Activated CD4-positive, alpha-beta T cell treated with anti-CD3 and anti-CD28 coated beads, Interleukin-2, amount 10 ng/mL, durations not matched to agents 24 days and 14 days (primary cell): ENCODE measurements around the gene ETV2. TPM values are rescaled to one million over a fixed set of nuclear protein-coding genes. Genes with fewer than 3 reads are reported as not detected.
"Not testable (repeated sequence)": the region's sequence is repeated elsewhere in the genome, so short reads cannot be mapped to it uniquely, and the experiment has no call there.

ENCODE experiments used
- DNase-seq: peaks from one replicate; pipeline ENCODE4 v3.0.0; 2022
- H3K27ac Mint-ChIP-seq: one replicate; pipeline ENCODE4 v1.8.0; 2022; ENCODE audit warnings: mild to moderate bottlenecking, mixed read lengths
- H3K27me3 Mint-ChIP-seq: one replicate; pipeline ENCODE4 v1.8.0; 2022; ENCODE audit warnings: mixed read lengths
- H3K36me3 Mint-ChIP-seq: one replicate; pipeline ENCODE4 v1.8.0; 2022; ENCODE audit warnings: low read depth, mild to moderate bottlenecking, mixed read lengths
- H3K4me1 Mint-ChIP-seq: one replicate; pipeline ENCODE4 v1.8.0; 2021; ENCODE audit warnings: mixed read lengths
- H3K4me3 Mint-ChIP-seq: one replicate; pipeline ENCODE4 v1.8.0; 2022; ENCODE audit warnings: mild to moderate bottlenecking, moderate library complexity, mixed read lengths
- H3K9me3 Mint-ChIP-seq: one replicate; pipeline ENCODE4 v1.8.0; 2021; ENCODE audit warnings: mixed read lengths
- intact Hi-C: fragments of 100-400 bp; cut with micrococcal nuclease; formaldehyde crosslinking; loops from one replicate; pipeline ENCODE4 v1.15.1; 2023
- total RNA-seq: library from RNA; stranded (reverse); gene quantifications from 2 replicates; pipeline ENCODE4 v1.2.3, GENCODE V29; 2022

ETV2 gene, protein sequence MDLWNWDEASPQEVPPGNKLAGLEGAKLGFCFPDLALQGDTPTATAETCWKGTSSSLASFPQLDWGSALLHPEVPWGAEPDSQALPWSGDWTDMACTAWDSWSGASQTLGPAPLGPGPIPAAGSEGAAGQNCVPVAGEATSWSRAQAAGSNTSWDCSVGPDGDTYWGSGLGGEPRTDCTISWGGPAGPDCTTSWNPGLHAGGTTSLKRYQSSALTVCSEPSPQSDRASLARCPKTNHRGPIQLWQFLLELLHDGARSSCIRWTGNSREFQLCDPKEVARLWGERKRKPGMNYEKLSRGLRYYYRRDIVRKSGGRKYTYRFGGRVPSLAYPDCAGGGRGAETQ
- 0.93 and 1.1 TPM in 2 replicates for total RNA-seq

DNA sequence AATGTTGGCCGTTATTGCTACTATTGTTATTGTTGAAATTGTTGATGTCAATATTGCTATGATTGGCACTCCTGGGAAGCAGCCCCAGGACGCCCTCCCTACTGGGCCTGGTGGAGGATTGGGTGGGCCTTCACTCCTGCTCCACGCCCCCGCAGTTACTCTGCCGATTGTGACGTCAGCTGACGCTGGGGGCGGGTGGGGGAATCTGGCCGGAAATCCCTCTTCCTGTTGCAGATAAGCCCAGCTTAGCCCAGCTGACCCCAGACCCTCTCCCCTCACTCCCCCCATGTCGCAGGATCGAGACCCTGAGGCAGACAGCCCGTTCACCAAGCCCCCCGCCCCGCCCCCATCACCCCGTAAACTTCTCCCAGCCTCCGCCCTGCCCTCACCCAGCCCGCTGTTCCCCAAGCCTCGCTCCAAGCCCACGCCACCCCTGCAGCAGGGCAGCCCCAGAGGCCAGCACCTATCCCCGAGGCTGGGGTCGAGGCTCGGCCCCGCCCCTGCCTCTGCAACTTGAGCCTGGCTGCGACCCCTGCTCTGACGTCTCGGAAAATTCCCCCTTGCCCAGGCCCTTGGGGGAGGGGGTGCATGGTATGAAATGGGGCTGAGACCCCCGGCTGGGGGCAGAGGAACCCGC lies at the start of gene ETV2:
Gene ETV2 (plus strand): TSS at position 231 of the 637 bp plus-strand sequence. CDS start 716 bp downstream, outside the sequence.
- no peaks in the 10 kb centered on the region for H3K9me3 Mint-ChIP-seq
- peak; percentile 88 for DNase-seq
- H3K4me3 Mint-ChIP-seq, result peak within 1 kb of the TSS; percentile 82
- H3K36me3 Mint-ChIP-seq, result peaks cover 10% of the 10 kb centered on the region
- intact Hi-C loops, result no loop called here
- no peaks in the 10 kb centered on the region for H3K27me3 Mint-ChIP-seq
- peaks cover 36% of the 10 kb centered on the region for H3K4me1 Mint-ChIP-seq
- peak within 1 kb of the TSS; percentile 73 for H3K27ac Mint-ChIP-seq

DNA sequence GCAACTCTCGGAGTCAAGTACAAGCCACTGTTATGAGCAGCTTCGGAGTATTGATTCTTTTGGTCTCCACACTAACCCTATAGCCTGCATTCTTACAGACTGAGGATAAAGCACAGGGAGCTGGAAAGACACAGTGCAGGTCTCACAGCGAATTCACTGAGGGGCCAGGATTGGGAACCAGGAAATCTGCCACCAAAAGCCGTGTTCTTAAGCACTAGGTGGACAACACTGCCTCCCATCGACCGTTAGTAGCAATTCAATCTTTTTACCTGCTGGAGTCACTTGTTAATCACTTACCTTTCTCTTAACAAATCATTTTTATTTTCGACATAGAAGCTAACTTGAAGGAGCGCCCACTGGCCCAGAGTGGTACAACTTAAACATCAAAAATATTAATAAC lies 49.3 kb upstream of the ETV2 start:
- DNase-seq, result peak; percentile 68
- intact Hi-C loops, result loop anchor here (1.0 to 5.0 kb wide), 2 partner anchors 45 to 82 kb away; partner anchors contain the start of gene TMEM147
- Mint-ChIP-seq H3K9me3 (no peaks in the 10 kb centered on the region), H3K4me3 (no peak overlapping the region), H3K4me1 (peaks cover 7% of the 10 kb centered on the region), H3K36me3 (no peaks in the 10 kb centered on the region), H3K27ac (no peak overlapping the region), H3K27me3 (no peaks in the 10 kb centered on the region)

DNA sequence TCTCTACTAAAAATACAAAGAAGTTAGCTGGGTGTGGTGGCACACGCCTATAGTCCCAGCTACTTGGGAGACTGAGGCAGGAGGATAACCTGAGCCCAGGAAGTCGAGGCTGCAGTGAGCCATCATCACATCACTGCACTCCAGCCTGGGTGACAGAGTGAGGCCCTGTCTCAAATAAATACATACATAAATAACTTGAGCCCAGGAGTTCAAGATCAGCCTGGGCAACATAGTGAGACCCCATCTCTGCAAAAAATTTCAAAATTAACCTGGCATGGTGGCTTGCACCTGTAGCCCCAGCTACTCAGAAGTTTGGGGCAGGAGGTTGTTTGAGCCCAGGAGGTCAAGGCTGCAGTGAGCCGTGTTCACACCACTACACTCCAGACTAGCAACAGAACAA lies 46.5 kb upstream of the ETV2 start:
- H3K27me3 Mint-ChIP-seq, H3K4me1 Mint-ChIP-seq, H3K36me3 Mint-ChIP-seq, H3K9me3 Mint-ChIP-seq, DNase-seq, intact Hi-C loops, H3K4me3 Mint-ChIP-seq, H3K27ac Mint-ChIP-seq: not testable (repeated sequence)

DNA sequence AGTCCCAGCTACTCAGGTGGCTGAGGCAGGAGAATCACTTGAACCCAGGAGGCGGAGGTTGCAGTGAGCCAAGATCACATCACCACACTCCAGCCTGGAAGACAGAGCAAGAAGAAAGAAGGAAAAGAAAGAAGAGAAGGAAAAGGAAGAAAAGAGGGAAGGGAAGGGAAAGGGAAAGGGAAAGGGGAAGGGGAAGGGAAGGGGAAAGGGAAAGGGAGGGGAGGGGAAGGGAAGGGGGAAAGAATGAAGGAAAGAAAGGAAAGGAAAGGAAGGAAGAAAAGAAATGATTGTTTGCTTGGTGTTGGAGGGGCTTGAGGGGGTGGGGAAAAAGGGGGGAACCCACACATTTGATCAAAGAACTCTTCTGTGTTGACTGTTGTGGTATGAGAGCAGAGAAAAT lies 45.6 kb upstream of the ETV2 start:
- H3K36me3 Mint-ChIP-seq, result no peaks in the 10 kb centered on the region
- no peak overlapping the region for H3K4me3 Mint-ChIP-seq
- peaks cover 10% of the 10 kb centered on the region for H3K27me3 Mint-ChIP-seq
- peaks cover 7% of the 10 kb centered on the region for H3K4me1 Mint-ChIP-seq
- intact Hi-C loops, result no loop called here
- no peak overlapping the region for H3K27ac Mint-ChIP-seq
- no peaks in the 10 kb centered on the region for H3K9me3 Mint-ChIP-seq
- DNase-seq, result no peak

DNA sequence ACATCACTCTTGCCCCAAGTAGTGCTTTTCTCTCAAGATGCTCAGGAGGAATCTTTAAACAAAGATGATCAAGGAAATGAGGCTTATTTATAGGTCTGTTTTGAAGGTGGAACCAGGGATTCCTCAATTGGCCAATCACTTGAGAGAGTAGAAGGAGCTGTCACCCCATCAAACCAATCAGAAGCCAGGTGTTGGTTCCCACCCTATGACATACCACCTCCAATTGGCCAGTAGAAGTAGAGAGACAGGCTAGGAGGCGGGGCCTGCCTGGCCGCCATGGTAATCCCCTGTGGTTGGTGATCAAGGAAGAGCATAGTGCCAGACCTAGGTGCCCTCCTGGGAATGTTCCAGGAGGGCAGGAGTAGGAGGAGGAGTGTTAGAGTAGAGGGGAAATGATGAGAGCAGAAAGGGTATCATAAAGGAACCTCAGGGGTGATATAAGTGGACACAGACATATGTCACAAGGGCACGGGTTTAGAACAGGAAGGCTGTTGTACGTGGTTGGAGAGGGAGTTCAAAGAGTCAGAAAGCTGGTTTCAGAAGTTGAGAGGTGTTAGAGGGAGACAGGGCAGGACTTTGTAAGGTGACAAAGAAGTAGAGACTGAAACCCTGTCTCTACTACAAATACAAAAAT lies 45.1 kb upstream of the ETV2 start:
- H3K4me3 Mint-ChIP-seq, result no peak overlapping the region
- intact Hi-C loops, result no loop called here
- H3K9me3 Mint-ChIP-seq, result no peaks in the 10 kb centered on the region
- DNase-seq, result peak; percentile 68
- H3K36me3 Mint-ChIP-seq, result no peaks in the 10 kb centered on the region
- H3K4me1 Mint-ChIP-seq, result peaks cover 7% of the 10 kb centered on the region
- H3K27me3 Mint-ChIP-seq, result peaks cover 12% of the 10 kb centered on the region
- H3K27ac Mint-ChIP-seq, result no peak overlapping the region

DNA sequence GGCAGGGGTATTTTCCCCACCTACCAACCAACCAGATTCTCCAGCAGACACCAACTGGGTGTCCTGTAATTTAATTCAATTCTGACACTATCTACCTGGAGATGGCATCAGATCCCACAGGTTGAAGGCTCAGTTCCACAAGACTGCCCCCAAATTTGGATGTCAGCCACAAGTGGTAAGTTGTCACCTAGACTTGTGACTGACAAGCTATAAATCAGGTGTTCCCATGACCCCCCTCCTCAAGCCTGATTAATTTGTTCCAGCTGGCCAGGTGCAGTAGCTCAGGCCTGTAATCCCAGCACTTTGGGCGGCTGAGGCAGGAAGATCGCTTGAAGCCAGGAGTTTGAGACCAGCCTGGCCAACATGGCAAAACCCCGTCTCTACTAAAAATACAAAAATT lies 39.6 kb upstream of the ETV2 start:
- Mint-ChIP-seq H3K4me1 (peaks cover under 1% of the 10 kb centered on the region), H3K9me3 (no peaks in the 10 kb centered on the region), H3K36me3 (no peaks in the 10 kb centered on the region), H3K27ac (no peak overlapping the region), H3K27me3 (peaks cover 12% of the 10 kb centered on the region), H3K4me3 (no peak overlapping the region)
- intact Hi-C loops, result no loop called here
- no peak for DNase-seq

DNA sequence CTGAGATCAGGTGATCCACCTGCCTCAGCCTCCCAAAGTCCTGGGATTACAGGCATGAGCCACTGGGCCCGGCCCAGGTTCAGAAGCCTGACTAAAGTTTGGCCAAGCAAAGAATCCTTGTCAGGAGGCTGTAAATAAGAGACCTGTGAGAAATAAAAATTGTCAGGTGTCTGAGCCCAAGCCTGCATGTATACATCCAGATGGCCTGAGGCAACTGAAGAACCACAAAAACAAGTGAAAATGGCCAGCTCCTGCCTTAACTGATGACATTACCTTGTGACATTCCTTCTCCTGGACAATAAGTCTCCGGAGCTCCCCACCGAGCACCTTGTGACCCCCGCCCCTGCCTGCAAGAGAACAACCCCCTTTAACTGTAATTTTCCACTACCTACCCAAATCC lies 37.1 kb upstream of the ETV2 start:
- intact Hi-C loops, H3K4me3 Mint-ChIP-seq, H3K9me3 Mint-ChIP-seq, H3K36me3 Mint-ChIP-seq, DNase-seq, H3K4me1 Mint-ChIP-seq, H3K27me3 Mint-ChIP-seq, H3K27ac Mint-ChIP-seq: not testable (repeated sequence)

DNA sequence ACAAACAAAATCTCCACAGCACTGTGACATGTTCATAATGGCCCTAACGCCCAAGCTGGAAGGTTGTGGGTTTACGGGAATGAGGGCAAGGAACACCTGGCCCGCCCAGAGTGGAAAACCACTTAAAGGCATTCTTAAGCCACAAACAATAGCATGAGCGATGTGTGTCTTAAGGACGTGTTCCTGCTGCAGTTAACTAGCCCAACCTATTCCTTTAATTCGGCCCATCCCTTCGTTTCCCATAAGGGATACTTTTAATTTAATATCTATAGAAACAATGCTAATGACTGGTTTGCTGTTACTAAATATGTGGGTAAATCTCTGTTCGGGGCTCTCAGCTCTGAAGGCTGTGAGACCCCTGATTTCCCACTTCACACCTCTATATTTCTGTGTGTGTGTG lies 34.4 kb upstream of the ETV2 start:
- intact Hi-C loops, H3K9me3 Mint-ChIP-seq: not testable (repeated sequence)

DNA sequence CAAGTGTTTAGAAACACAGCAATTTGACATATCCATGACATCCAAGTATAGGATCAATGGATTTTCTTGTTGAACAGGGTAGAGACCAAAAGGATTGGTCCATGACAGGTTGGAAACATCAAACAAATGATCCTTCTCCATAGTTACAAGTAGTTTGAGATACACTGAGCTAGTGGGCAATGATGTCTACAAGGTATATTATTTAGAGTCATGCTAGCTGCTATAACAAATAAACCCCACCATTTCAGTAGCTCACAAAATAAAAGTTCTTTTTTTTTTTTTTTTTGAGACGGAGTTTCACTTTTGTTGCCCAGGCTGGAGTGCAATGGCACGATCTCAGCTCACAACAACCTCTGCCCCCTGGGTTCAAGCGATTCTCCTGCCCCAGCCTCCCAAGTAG lies 33.9 kb upstream of the ETV2 start:
- intact Hi-C loops, result no loop called here
- H3K36me3 Mint-ChIP-seq, result peaks cover 10% of the 10 kb centered on the region
- peaks cover 7% of the 10 kb centered on the region for H3K9me3 Mint-ChIP-seq
- H3K4me3 Mint-ChIP-seq, result no peak overlapping the region
- no peaks in the 10 kb centered on the region for H3K27me3 Mint-ChIP-seq
- DNase-seq, result no peak
- H3K27ac Mint-ChIP-seq, result no peak overlapping the region
- H3K4me1 Mint-ChIP-seq, result peaks cover 24% of the 10 kb centered on the region

More for the DNA sequence above, 34.4 kb upstream of the ETV2 start:
- DNase-seq, H3K27me3 Mint-ChIP-seq, H3K27ac Mint-ChIP-seq, H3K36me3 Mint-ChIP-seq, H3K4me3 Mint-ChIP-seq: not testable (repeated sequence)
- H3K4me1 Mint-ChIP-seq, result peaks cover 19% of the 10 kb centered on the region

DNA sequence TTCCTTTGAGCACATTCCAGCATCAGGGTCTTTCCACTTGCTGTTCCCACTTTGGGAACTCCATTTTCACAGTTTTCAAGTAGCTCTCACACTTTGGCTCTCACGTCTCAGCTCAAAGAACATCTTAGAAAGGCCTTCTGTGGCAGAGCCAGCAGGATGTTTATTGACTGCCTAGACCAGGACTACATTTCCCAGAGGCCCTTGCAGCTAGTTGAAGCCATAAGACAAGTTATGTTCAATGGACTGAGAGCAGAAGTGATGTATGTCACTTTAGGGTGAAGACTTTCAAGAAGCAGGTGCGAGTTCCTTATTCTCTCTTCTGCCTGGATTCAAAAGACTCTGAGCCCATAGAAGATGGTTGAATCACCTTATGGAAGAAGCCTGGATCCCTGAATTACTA lies 33.3 kb upstream of the ETV2 start:
- no peak for DNase-seq
- peaks cover 10% of the 10 kb centered on the region for H3K36me3 Mint-ChIP-seq
- peaks cover 24% of the 10 kb centered on the region for H3K4me1 Mint-ChIP-seq
- no peak overlapping the region for H3K4me3 Mint-ChIP-seq
- no peaks in the 10 kb centered on the region for H3K27me3 Mint-ChIP-seq
- peaks cover 7% of the 10 kb centered on the region for H3K9me3 Mint-ChIP-seq
- intact Hi-C loops, result no loop called here
- no peak overlapping the region for H3K27ac Mint-ChIP-seq

DNA sequence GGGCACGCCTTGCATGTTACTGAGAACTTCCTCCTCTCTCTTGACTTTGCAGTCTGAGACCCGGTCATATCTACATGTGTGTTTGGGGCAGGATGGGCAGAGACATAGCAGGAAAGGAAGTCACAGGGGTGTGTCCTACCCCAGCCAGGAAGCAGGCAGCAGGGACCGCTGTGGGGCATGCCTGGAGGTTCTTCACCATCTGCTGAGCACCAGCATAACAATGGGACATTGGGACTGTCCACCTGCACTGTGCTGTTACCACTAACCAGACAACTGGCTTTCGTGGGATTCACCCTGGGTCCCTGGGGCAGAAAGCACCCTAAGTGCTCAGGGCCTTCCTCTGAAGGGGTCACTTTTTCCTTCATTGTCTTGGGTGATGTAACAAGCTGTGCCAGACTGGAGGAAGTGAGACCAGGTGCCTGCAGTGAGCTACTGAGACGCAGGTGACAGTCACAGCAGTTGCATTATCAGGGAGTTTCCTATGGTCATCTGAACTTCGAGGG lies 31.6 kb upstream of the ETV2 start:
- H3K36me3 Mint-ChIP-seq, result peaks cover 12% of the 10 kb centered on the region
- H3K9me3 Mint-ChIP-seq, result peaks cover 7% of the 10 kb centered on the region
- H3K4me1 Mint-ChIP-seq, result peaks cover 28% of the 10 kb centered on the region
- H3K27me3 Mint-ChIP-seq, result no peaks in the 10 kb centered on the region
- peak overlapping the region; percentile 21 for H3K4me3 Mint-ChIP-seq
- peak overlapping the region; percentile 86 for H3K27ac Mint-ChIP-seq
- DNase-seq, result peak; percentile 80
- intact Hi-C loops, result no loop called here

DNA sequence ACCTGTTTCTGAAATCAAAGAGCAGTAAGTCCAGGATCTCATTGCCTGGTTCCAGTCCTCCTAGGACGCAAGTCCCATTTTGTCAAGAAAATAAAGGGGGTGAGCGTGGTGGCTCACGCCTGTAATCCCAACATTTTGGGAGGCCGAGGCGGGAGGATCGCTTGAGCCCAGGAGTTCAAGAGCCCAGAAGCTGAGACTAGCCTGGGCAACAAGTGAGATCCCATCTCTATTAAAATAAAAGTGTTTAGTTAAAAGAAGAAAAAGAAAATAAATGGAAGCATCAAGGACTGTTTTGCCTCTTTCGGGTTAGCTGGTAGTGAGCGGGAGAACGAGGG lies 29.4 kb upstream of the ETV2 start:
- Mint-ChIP-seq H3K4me1 (peaks cover 28% of the 10 kb centered on the region), H3K36me3 (peaks cover 19% of the 10 kb centered on the region), H3K27me3 (no peaks in the 10 kb centered on the region), H3K4me3 (peak overlapping the region; percentile 89), H3K9me3 (peaks cover 7% of the 10 kb centered on the region), H3K27ac (peak overlapping the region; percentile 92)
- intact Hi-C loops, result loop anchor here (1.0 to 2.0 kb wide), 3 partner anchors 16 to 67 kb away; partner anchors contain the start of genes COX6B1 and TMEM147
- DNase-seq, result no peak

DNA sequence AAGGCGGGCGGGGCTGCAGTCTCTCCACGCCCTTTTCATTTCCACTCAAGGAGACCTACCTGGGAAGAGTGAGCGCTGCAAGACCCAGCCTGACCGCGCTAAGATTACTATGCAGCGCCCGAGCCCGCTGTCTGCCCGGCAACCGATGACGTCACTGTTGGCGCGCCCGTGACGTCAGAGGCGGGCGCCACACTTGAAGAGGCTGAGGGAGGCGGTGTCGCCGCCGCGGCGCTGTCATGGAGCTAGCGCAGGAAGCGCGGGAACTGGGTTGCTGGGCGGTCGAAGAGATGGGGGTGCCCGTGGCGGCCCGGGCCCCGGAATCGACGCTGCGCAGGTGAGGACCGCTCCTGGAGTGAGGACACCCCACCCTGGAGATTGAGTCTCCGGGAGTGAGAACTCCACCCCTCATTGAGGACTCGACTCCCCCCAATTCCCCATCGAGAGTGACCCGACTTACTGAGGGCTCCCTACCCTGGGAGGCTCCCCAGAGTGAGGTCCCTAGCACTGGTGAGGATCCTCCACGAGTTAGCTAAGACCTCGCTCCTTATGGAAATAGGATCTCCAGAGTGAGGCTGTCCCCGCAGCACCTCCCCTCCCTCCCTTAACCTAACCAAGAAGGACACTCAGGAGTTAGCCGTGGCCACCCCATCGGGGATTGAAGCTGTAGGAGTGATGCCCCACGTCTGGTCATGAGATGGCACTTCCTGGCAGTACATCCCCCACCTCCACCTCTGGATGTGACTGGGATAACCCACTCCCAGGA lies 28.8 kb upstream of the ETV2 start, which contains the start of gene HAUS5:
Gene HAUS5 (plus strand): TSS at position 177 of the 763 bp plus-strand sequence. CDS start 60 bp downstream, at position 237.
- Mint-ChIP-seq H3K27me3 (no peaks in the 10 kb centered on the region), H3K27ac (peak within 1 kb of the TSS; percentile 92), H3K4me3 (peak within 1 kb of the TSS; percentile 89), H3K36me3 (peaks cover 17% of the 10 kb centered on the region), H3K4me1 (peaks cover 28% of the 10 kb centered on the region), H3K9me3 (peaks cover 7% of the 10 kb centered on the region)
- peak; percentile 99 for DNase-seq
- intact Hi-C loops, result loop anchor here (1.0 to 2.0 kb wide), 3 partner anchors 16 to 67 kb away; partner anchors contain the start of genes COX6B1 and TMEM147
